Testis (tissue), 2 donors: ENCODE measurements around the gene CCDC66.

Experiments
- CTCF ChIP-seq, 3 experiments: fragments of 450-650 bp in 2 of 3; fragments of 200-600 bp in 1 of 3; sonication (generic) in 1 of 3; IDR thresholded peaks; one replicate each; pipeline ENCODE4 v1.5.1; 2016 to 2019; ENCODE audit warnings: antibody characterized with exemption in 3 of 3, mild to moderate bottlenecking in 2 of 3, moderate library complexity in 1 of 3
- POLR2A ChIP-seq: fragments of 450-650 bp; IDR thresholded peaks from one replicate; pipeline ENCODE4 v1.6.1; 2017; ENCODE audit warnings: antibody characterized with exemption, mild to moderate bottlenecking, moderate library complexity

- no peak for TF ChIP-seq POLR2A
- TF ChIP-seq CTCF (IDR thresholded peaks at IDR 0.05), result no peak
Measured at GRCh38 chr3:56595975-56596840, 39.2 kb downstream of the CCDC66 start.
